Ovary (tissue), 9 donors: ENCODE data around the gene NFATC3. TPM values are rescaled to one million over a fixed set of nuclear protein-coding genes. Genes with fewer than 3 reads are reported as not detected.

Source experiments
- DNase-seq, 5 donors: peaks; one replicate each; pipeline ENCODE4 v3.0.0-alpha.2; 2019 to 2020
- H3K27ac ChIP-seq, 2 donors: fragments of 200-600 bp; one replicate each; pipeline versions ENCODE4 v1.5.1 to v1.8.0; 2019 to 2022
- H3K27me3 ChIP-seq: fragments of 200-600 bp; one replicate; pipeline ENCODE4 v1.8.0; 2022
- H3K36me3 ChIP-seq: fragments of 200-600 bp; sonication (generic); one replicate; pipeline ENCODE4 v1.5.1; 2019
- H3K4me1 ChIP-seq: one replicate; pipeline ENCODE4 v1.8.1; 2013; ENCODE audit warnings: mild to moderate bottlenecking, moderate library complexity; ENCODE audit not compliant: insufficient read depth
- H3K4me3 ChIP-seq: fragments of 200-600 bp; sonication (generic); one replicate; pipeline ENCODE4 v1.5.1; 2017
- H3K9me3 ChIP-seq, 2 donors: fragments of 200-600 bp in 1 of 2; sonication (generic) in 1 of 2; one replicate each; pipeline versions ENCODE4 v1.5.1 to v1.8.1; 2013 to 2019; ENCODE audit warnings: mild to moderate bottlenecking in 1 of 2, moderate library complexity in 1 of 2
- CTCF ChIP-seq, 3 donors: fragments of 450-650 bp in 2 of 3; fragments of 200-600 bp in 1 of 3; IDR thresholded peaks; one replicate each; pipeline versions ENCODE4 v1.5.1 to v1.8.0; 2016 to 2022; ENCODE audit warnings: antibody characterized with exemption in 3 of 3, mild to moderate bottlenecking in 1 of 3
- EP300 ChIP-seq: sonication (generic); formaldehyde crosslinking; IDR thresholded peaks from one replicate; pipeline ENCODE4 v1.6.1; 2017; ENCODE audit warnings: antibody characterized with exemption
- POLR2A ChIP-seq: fragments of 450-650 bp; IDR thresholded peaks from one replicate; pipeline ENCODE4 v1.6.1; 2017; ENCODE audit warnings: antibody characterized with exemption, mild to moderate bottlenecking, moderate library complexity
- WGBS, 3 donors: extraction: QIAGEN DNeasy Blood & Tissue Kit in 1 of 3; methylation state at CpG; one replicate each; pipeline versions ENCODE4 v1.1.5 to v1.1.7; 2013 to 2017; 5-methylcytosine and 5-hydroxymethylcytosine counted together
- intact Hi-C, 4 donors: fragments of 100-400 bp; cut with DNase I; formaldehyde crosslinking; loops; one replicate each; pipeline versions ENCODE4 v1.11.0 to v1.15.1; 2022 to 2023
- microRNA-seq, 3 donors: library from miRNA; unstranded; fragments of <30 nt; microRNA quantifications; one replicate each; pipeline versions ENCODE4 to v1.2.0, GENCODE V29; 2019 to 2020
- polyA plus RNA-seq, 2 donors: library from polyadenylated mRNA; stranded (reverse); fragments of 200-250 nt in 1 of 2; fragments of 350-450 nt in 1 of 2; fragmentation: Illumina TruSeq in 1 of 2; extraction: RNeasy Lipid Tissue Mini Kit (QIAGEN cat#74804) in 1 of 2; gene quantifications; one replicate each; pipeline ENCODE4 v1.2.3, GENCODE V29; 2013 to 2014
- small RNA-seq: library from RNA; depleted of rRNA; stranded (forward); fragments of <200 nt; gene quantifications from one replicate; pipeline ENCODE3, GENCODE V24; 2016
- total RNA-seq, 7 donors: library from RNA; depleted of rRNA in 2 of 7; stranded (reverse); fragments of >200 nt in 2 of 7; fragmentation: NEBNext Ultra II Directional in 3 of 7; extraction: Animal tissue kit (Norgen Biotek cat#: 25700) in 3 of 7; gene quantifications; one replicate each; pipeline versions ENCODE4 v1.1.0 to v1.2.4, GENCODE V29; 2016 to 2023
- donor health status: DM: no; HTN: no; CAD: no; lungs with moderate emphysema.
- donor health status: DM: no; HTN: no; CAD: no.
- donor health status: Bipolar disorder and iron deficiency.
- donor health status: DM: yes; HTN: yes; CAD: no.
- donor health status: DM: no; HTN: no; CAD: no.
- donor health status: DM: yes; HTN: yes; CAD: no.

NFATC3 gene
- total and polyA plus RNA-seq, 9 donors: 12.5 to 77.1 (median 43.6) TPM

- no peak for DNase-seq
- no peak for TF ChIP-seq POLR2A
- WGBS, 3 donors: 88 to 94% (median 92%) methylated on average over 4 of the region's 4 CpGs
- Histone ChIP-seq H3K27me3 (no peaks in the 10 kb centered on the region), H3K9me3 (no peaks in the 10 kb centered on the region), H3K4me1 (no peaks in the 10 kb centered on the region), H3K36me3 (no peaks in the 10 kb centered on the region), H3K4me3 (no peak overlapping the region), H3K27ac (no peak overlapping the region)
- intact Hi-C loops: no loop called here
Measured at GRCh38 chr16:68274441-68274840, 189.3 kb downstream of the NFATC3 start.

- intact Hi-C loops: no loop called here
- TF ChIP-seq EP300: no peak
- no peak for TF ChIP-seq CTCF (IDR thresholded peaks at IDR 0.05)
- no peak for TF ChIP-seq POLR2A
- Histone ChIP-seq H3K27ac (no peak overlapping the region), H3K4me3 (no peak overlapping the region), H3K27me3 (no peaks in the 10 kb centered on the region), H3K4me1 (no peaks in the 10 kb centered on the region), H3K36me3 (no peaks in the 10 kb centered on the region), H3K9me3 (no peaks in the 10 kb centered on the region)
- 72 to 80% (median 74%) methylated on average over 4 of the region's 4 CpGs for WGBS, 3 donors
- no peak for DNase-seq
Measured at GRCh38 chr16:68275611-68276191, 190.5 kb downstream of the NFATC3 start.

GRCh38 chr16:68276223-68276622, 191.1 kb downstream of the NFATC3 start:
- Histone ChIP-seq H3K27ac (no peak overlapping the region), H3K36me3 (no peaks in the 10 kb centered on the region), H3K4me1 (no peaks in the 10 kb centered on the region), H3K9me3 (no peaks in the 10 kb centered on the region), H3K27me3 (no peaks in the 10 kb centered on the region), H3K4me3 (no peak overlapping the region)
- TF ChIP-seq POLR2A (no peak), EP300 (no peak), CTCF (IDR thresholded peaks at IDR 0.05) (no peak)
- intact Hi-C loops: no loop called here
- 60 to 83% (median 82%) methylated on average over 3 of the region's 3 CpGs for WGBS, 3 donors
- no peak for DNase-seq

Small RNA genes lying within 50 kb of the gene (microRNA-seq; reads per million reads assigned to microRNA genes)
- 0 reads per million in 3 donors for gene MIR6773

Small RNA genes lying within 50 kb of the gene (small RNA-seq; reads per million reads assigned to genes)
- gene RF00019 (not detected), gene RF00554 (not detected)

Other genes with a start within 250 kb of the NFATC3 start
- gene THAP11, start 243.1 kb upstream of the NFATC3 start, total RNA-seq: 10 to 100 TPM; 31.0 to 59.7 (median 46.6) TPM
- 10 to 100 TPM; 17.3 to 30.6 TPM for gene THAP11, start 243.1 kb upstream of the NFATC3 start, polyA plus RNA-seq
- gene NUTF2, start 238.4 kb upstream of the NFATC3 start, total RNA-seq: 10 to 100 TPM; 35.9 to 98.1 (median 67.8) TPM
- gene NUTF2, start 238.4 kb upstream of the NFATC3 start, polyA plus RNA-seq: 100 to 1,000 TPM in 1 of 2 donors, 10 to 100 TPM in 1; 67.6 to 105 TPM
- gene CENPT, start 237.7 kb upstream of the NFATC3 start, total RNA-seq: 10 to 100 TPM; 35.8 to 44.9 (median 42.0) TPM
- 10 to 100 TPM; 18.4 to 57.4 TPM for gene CENPT, start 237.7 kb upstream of the NFATC3 start, polyA plus RNA-seq
- 10 to 100 TPM; 34.7 to 65.3 (median 54.0) TPM for gene EDC4, start 212.3 kb upstream of the NFATC3 start, total RNA-seq
- 10 to 100 TPM; 29.8 to 37.9 TPM for gene EDC4, start 212.3 kb upstream of the NFATC3 start, polyA plus RNA-seq
- gene NRN1L, start 200.5 kb upstream of the NFATC3 start, total RNA-seq: 1 to 10 TPM in 6 of 7 donors, under 1 TPM in 1; 0.95 to 3.9 (median 2.5) TPM
- 1 to 10 TPM in 1 of 2 donors, not detected in 1; 4.7 TPM for gene NRN1L, start 200.5 kb upstream of the NFATC3 start, polyA plus RNA-seq
- gene PSKH1, start 192.1 kb upstream of the NFATC3 start, total RNA-seq: 10 to 100 TPM; 13.6 to 38.9 (median 31.6) TPM
- 10 to 100 TPM in 1 of 2 donors, 1 to 10 TPM in 1; 9.6 to 26.6 TPM for gene PSKH1, start 192.1 kb upstream of the NFATC3 start, polyA plus RNA-seq
- 1 to 10 TPM; 1.5 to 4.4 (median 2.5) TPM for gene CTRL, start 153.5 kb upstream of the NFATC3 start, total RNA-seq
- 1 to 10 TPM in 1 of 2 donors, under 1 TPM in 1; 0.35 to 2.5 TPM for gene CTRL, start 153.5 kb upstream of the NFATC3 start, polyA plus RNA-seq
- 10 to 100 TPM; 26.2 to 64.4 (median 50.8) TPM for gene PSMB10, start 148.5 kb upstream of the NFATC3 start, total RNA-seq
- 10 to 100 TPM in 1 of 2 donors, 1 to 10 TPM in 1; 5.8 to 63.1 TPM for gene PSMB10, start 148.5 kb upstream of the NFATC3 start, polyA plus RNA-seq
- 10 to 100 TPM; 10.5 to 31.2 (median 22.0) TPM for gene LCAT, start 141.2 kb upstream of the NFATC3 start, total RNA-seq
- gene LCAT, start 141.2 kb upstream of the NFATC3 start, polyA plus RNA-seq: 10 to 100 TPM in 1 of 2 donors, 1 to 10 TPM in 1; 7.5 to 15.0 TPM
- gene SLC12A4, start 116.7 kb upstream of the NFATC3 start, total RNA-seq: 10 to 100 TPM; 27.7 to 85.6 (median 56.5) TPM
- 10 to 100 TPM; 29.7 to 48.7 TPM for gene SLC12A4, start 116.7 kb upstream of the NFATC3 start, polyA plus RNA-seq
- under 1 TPM in 1 of 7 donors, not detected in 6; 0.23 TPM for gene DPEP3, start 104.9 kb upstream of the NFATC3 start, total RNA-seq
- gene DPEP3, start 104.9 kb upstream of the NFATC3 start, polyA plus RNA-seq: under 1 TPM in 1 of 2 donors, not detected in 1; 0.05 TPM
- 1 to 10 TPM in 2 of 7 donors, under 1 TPM in 3, not detected in 2; 0.33 to 1.9 (median 0.99) TPM for gene DPEP2, start 85.9 kb upstream of the NFATC3 start, total RNA-seq
- gene DPEP2, start 85.9 kb upstream of the NFATC3 start, polyA plus RNA-seq: 1 to 10 TPM in 1 of 2 donors, under 1 TPM in 1; 0.76 to 3.1 TPM
- gene DPEP2NB, start 69.5 kb upstream of the NFATC3 start, total RNA-seq: not detected
- not detected for gene DPEP2NB, start 69.5 kb upstream of the NFATC3 start, polyA plus RNA-seq
- 10 to 100 TPM in 3 of 7 donors, 1 to 10 TPM in 4; 6.8 to 14.0 (median 9.7) TPM for gene DDX28, start 62.1 kb upstream of the NFATC3 start, total RNA-seq
- 1 to 10 TPM; 9.2 to 9.3 TPM for gene DDX28, start 62.1 kb upstream of the NFATC3 start, polyA plus RNA-seq
- 10 to 100 TPM in 2 of 7 donors, 1 to 10 TPM in 5; 4.8 to 15.7 (median 8.5) TPM for gene DUS2, start 62.1 kb upstream of the NFATC3 start, total RNA-seq
- gene DUS2, start 62.1 kb upstream of the NFATC3 start, polyA plus RNA-seq: 1 to 10 TPM; 5.4 to 9.5 TPM
- 10 to 100 TPM in 1 of 7 donors, 1 to 10 TPM in 4, under 1 TPM in 2; 0.68 to 13.8 (median 2.1) TPM for gene ESRP2, start 150.8 kb downstream of the NFATC3 start, total RNA-seq
- gene ESRP2, start 150.8 kb downstream of the NFATC3 start, polyA plus RNA-seq: under 1 TPM; 0.17 to 0.44 TPM
- gene PLA2G15, start 160.0 kb downstream of the NFATC3 start, total RNA-seq: 10 to 100 TPM in 3 of 7 donors, 1 to 10 TPM in 4; 7.7 to 18.4 (median 9.7) TPM
- gene PLA2G15, start 160.0 kb downstream of the NFATC3 start, polyA plus RNA-seq: 10 to 100 TPM in 1 of 2 donors, 1 to 10 TPM in 1; 7.3 to 12.4 TPM
- 10 to 100 TPM in 3 of 7 donors, 1 to 10 TPM in 4; 5.5 to 14.4 (median 9.0) TPM for gene SLC7A6, start 179.2 kb downstream of the NFATC3 start, total RNA-seq
- 10 to 100 TPM in 1 of 2 donors, 1 to 10 TPM in 1; 3.1 to 11.5 TPM for gene SLC7A6, start 179.2 kb downstream of the NFATC3 start, polyA plus RNA-seq
- gene SLC7A6OS, start 225.6 kb downstream of the NFATC3 start, total RNA-seq: 10 to 100 TPM in 6 of 7 donors, 1 to 10 TPM in 1; 8.9 to 20.7 (median 17.6) TPM
- 10 to 100 TPM in 1 of 2 donors, 1 to 10 TPM in 1; 8.7 to 18.3 TPM for gene SLC7A6OS, start 225.6 kb downstream of the NFATC3 start, polyA plus RNA-seq
- 10 to 100 TPM; 27.8 to 43.4 (median 37.8) TPM for gene PRMT7, start 225.6 kb downstream of the NFATC3 start, total RNA-seq
- 10 to 100 TPM; 35.8 to 42.2 TPM for gene PRMT7, start 225.6 kb downstream of the NFATC3 start, polyA plus RNA-seq